GM12878 (cell line): Measurements from ENCODE around the gene RPEL1.

ENCODE experiments used
- CBX5 ChIP-seq: sonication (generic); IDR thresholded peaks from 2 replicates; pipeline ENCODE4 v1.6.1; 2016; ENCODE audit warnings: low read depth, moderate library complexity, mild to moderate bottlenecking, inconsistent platforms
- CTCF ChIP-seq, 3 experiments: IDR thresholded peaks in 2 of 3; conservative IDR thresholded peaks in 1 of 3; 2 replicates each; pipeline ENCODE4 v1.5.1; 2011; ENCODE audit warnings: low read depth in 3 of 3, low read length in 3 of 3, mild to moderate bottlenecking in 3 of 3, control low read depth in 2 of 3, moderate library complexity in 2 of 3, inconsistent platforms in 1 of 3, mixed read lengths in 1 of 3; ENCODE audit not compliant: control insufficient read depth in 2 of 3, insufficient read depth in 1 of 3; ENCODE audit errors: extremely low read depth in 1 of 3
- POLR2A ChIP-seq: IDR thresholded peaks from 2 replicates; pipeline ENCODE4 v1.6.1; 2011; ENCODE audit warnings: low read depth, mild to moderate bottlenecking, low read length
- TCF7 ChIP-seq: IDR thresholded peaks from 2 replicates; pipeline ENCODE4 v1.6.1; 2014; ENCODE audit warnings: antibody characterized with exemption, borderline replicate concordance

GRCh38 chr10:103262229-103262628, 16.5 kb downstream of the RPEL1 start:
- TF ChIP-seq CBX5: no peak
- TF ChIP-seq POLR2A: no peak
- TF ChIP-seq CTCF (IDR thresholded peaks at IDR 0.05 in 2 of 3, conservative IDR thresholded peaks at IDR 0.05 in 1 of 3; ENCODE audit: control insufficient read depth in 2 of 3, extremely low read depth in 1 of 3, insufficient read depth in 1 of 3, low read depth in 3 of 3, low read length in 3 of 3): no peak
- no peak for TF ChIP-seq TCF7
